ENCODE data around the gene LRRC3B. TPM values are rescaled to one million over a fixed set of nuclear protein-coding genes. Genes with fewer than 3 reads are reported as not detected.

Gene LRRC3B
- total and polyA plus RNA-seq, 2 donors from 2014 or later = 0.19 TPM; not detected in 1

DNA sequence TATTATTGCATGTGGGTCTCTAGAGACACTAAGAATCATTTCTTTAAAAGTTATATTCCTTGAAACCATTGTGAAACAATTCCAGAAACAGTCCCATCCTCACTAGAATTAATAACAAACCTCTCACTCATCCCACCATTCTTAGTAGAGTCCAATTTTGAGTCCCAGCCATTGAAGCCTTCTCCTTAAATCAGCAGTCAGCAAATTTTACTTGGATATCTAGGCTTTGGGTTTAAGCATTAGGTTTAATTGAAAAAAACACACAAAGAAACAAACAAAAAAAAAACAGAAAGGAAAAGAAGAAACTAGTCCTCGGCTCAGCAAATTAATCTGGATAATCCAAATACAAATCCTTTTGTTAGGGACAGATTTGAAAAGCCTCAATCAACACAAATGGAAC, 109.3 kb downstream of the LRRC3B start:
- intact Hi-C loops (cut with DNase I) = no loop called here
- H3K27me3 ChIP-seq (ENCODE audit: control insufficient read depth, insufficient read depth, low read length) = no peaks in the 10 kb centered on the region
- H3K4me3 ChIP-seq (ENCODE audit: low read length in 3 of 3) = no peak overlapping the region
- H3K9ac ChIP-seq (ENCODE audit: low read length in 3 of 3) = no peak overlapping the region
- no peaks in the 10 kb centered on the region for H3K4me1 ChIP-seq (ENCODE audit: control insufficient read depth in 2 of 3, insufficient read depth in 2 of 3, low read depth in 1 of 3, low read length in 3 of 3)
- no peaks in the 10 kb centered on the region for H3K36me3 ChIP-seq (ENCODE audit: control insufficient read depth in 2 of 3, insufficient read depth in 3 of 3, low read length in 3 of 3)
- no peak for DNase-seq
- TF ChIP-seq, protein P1, sequence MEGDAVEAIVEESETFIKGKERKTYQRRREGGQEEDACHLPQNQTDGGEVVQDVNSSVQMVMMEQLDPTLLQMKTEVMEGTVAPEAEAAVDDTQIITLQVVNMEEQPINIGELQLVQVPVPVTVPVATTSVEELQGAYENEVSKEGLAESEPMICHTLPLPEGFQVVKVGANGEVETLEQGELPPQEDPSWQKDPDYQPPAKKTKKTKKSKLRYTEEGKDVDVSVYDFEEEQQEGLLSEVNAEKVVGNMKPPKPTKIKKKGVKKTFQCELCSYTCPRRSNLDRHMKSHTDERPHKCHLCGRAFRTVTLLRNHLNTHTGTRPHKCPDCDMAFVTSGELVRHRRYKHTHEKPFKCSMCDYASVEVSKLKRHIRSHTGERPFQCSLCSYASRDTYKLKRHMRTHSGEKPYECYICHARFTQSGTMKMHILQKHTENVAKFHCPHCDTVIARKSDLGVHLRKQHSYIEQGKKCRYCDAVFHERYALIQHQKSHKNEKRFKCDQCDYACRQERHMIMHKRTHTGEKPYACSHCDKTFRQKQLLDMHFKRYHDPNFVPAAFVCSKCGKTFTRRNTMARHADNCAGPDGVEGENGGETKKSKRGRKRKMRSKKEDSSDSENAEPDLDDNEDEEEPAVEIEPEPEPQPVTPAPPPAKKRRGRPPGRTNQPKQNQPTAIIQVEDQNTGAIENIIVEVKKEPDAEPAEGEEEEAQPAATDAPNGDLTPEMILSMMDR (IDR thresholded peaks at IDR 0.05; ENCODE audit: borderline replicate concordance, extremely low read depth, insufficient read depth) = no peak
- no peaks in the 10 kb centered on the region for H3K9me3 ChIP-seq (ENCODE audit: control insufficient read depth in 2 of 3, insufficient read depth in 1 of 3, low read length in 3 of 3)
- no peak for FAIRE-seq
- H3K27ac ChIP-seq (ENCODE audit: low read depth in 2 of 2, low read length in 2 of 2) = no peak overlapping the region

DNA sequence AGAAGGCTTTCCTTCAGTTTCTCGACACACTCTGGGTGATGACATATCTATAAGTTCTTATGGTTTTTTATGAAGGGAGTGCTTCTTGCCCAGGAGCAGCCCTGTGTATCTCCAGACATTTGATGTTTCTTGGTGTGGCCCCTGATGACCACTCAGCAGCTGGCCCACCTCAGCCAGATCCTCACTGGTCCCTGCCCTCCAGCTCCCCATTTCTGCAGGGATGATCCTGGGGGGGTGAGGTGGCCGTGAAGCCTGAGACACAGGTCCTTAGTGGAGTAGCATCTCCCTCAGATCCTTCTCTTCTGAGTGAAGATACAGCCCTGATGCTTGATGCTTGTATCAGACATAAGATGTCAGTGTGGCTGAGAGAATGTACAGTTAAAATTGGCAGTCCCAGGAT, 127.7 kb downstream of the LRRC3B start:
- Histone ChIP-seq H3K9me3 (ENCODE audit: control insufficient read depth in 2 of 3, insufficient read depth in 1 of 3, low read length in 3 of 3) (no peaks in the 10 kb centered on the region), H3K4me1 (ENCODE audit: control insufficient read depth in 2 of 3, insufficient read depth in 2 of 3, low read depth in 1 of 3, low read length in 3 of 3) (no peaks in the 10 kb centered on the region), H3K4me3 (ENCODE audit: low read length in 3 of 3) (no peak overlapping the region), H3K36me3 (ENCODE audit: control insufficient read depth in 2 of 3, insufficient read depth in 3 of 3, low read length in 3 of 3) (no peaks in the 10 kb centered on the region), H3K27ac (ENCODE audit: low read depth in 2 of 2, low read length in 2 of 2) (no peak overlapping the region), H3K9ac (ENCODE audit: low read length in 3 of 3) (no peak overlapping the region), H3K27me3 (ENCODE audit: control insufficient read depth, insufficient read depth, low read length) (no peaks in the 10 kb centered on the region)
- FAIRE-seq (no peak), DNase-seq (peak in 1 of 5 donors; percentile 59)
- intact Hi-C loops (cut with DNase I) = no loop called here
- TF ChIP-seq, protein P1 (IDR thresholded peaks at IDR 0.05; ENCODE audit: borderline replicate concordance, extremely low read depth, insufficient read depth) = no peak

DNA sequence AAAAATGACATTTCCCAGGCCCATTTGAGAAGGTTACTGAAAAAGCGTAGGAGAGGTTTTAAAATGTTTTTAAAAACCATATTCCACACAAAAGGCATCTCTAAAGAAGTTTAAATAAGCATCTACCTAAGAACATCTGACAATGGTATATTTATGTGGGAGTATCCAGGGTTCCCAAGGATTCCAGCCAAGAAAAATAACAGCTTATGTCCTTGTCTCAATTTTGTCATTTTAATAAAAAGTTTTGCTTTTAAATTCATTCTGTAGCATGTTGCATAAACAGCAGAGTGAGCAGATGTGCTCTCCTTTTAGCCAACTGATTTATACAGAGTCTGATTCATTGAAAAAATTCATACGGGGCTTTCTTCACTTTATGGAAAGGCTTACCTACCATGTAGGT, 129.9 kb downstream of the LRRC3B start:
- no peak for DNase-seq
- Histone ChIP-seq H3K27me3 (ENCODE audit: control insufficient read depth, insufficient read depth, low read length) (no peaks in the 10 kb centered on the region), H3K9ac (ENCODE audit: low read length in 3 of 3) (no peak overlapping the region), H3K4me1 (ENCODE audit: control insufficient read depth in 2 of 3, insufficient read depth in 2 of 3, low read depth in 1 of 3, low read length in 3 of 3) (no peaks in the 10 kb centered on the region), H3K9me3 (ENCODE audit: control insufficient read depth in 2 of 3, insufficient read depth in 1 of 3, low read length in 3 of 3) (no peaks in the 10 kb centered on the region), H3K27ac (ENCODE audit: low read depth in 2 of 2, low read length in 2 of 2) (no peak overlapping the region), H3K4me3 (ENCODE audit: low read length in 3 of 3) (no peak overlapping the region), H3K36me3 (ENCODE audit: control insufficient read depth in 2 of 3, insufficient read depth in 3 of 3, low read length in 3 of 3) (no peaks in the 10 kb centered on the region)
- TF ChIP-seq, protein P1 (IDR thresholded peaks at IDR 0.05; ENCODE audit: borderline replicate concordance, extremely low read depth, insufficient read depth) = no peak
- no peak for FAIRE-seq
- intact Hi-C loops (cut with DNase I) = no loop called here

DNA sequence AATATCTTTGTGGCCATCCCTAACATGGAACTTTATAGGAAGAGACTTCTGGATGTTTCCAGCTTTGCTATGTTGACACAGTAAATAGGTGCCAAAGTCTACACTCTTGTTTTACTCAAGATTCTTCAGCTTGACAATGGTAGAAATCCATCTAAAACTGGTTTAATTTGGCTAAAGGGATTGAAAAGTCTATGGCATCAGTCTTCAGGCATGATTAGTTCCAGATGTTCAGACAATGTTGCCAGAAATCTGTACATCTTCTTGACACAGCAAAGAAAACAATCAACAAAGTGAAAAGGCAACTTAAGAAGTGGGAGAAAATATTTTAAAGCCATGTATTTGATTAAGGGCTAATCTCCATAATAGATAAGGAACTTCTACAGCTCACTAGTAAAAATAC, 130.5 kb downstream of the LRRC3B start:
- Histone ChIP-seq H3K9me3 (ENCODE audit: control insufficient read depth in 2 of 3, insufficient read depth in 1 of 3, low read length in 3 of 3) (no peaks in the 10 kb centered on the region), H3K36me3 (ENCODE audit: control insufficient read depth in 2 of 3, insufficient read depth in 3 of 3, low read length in 3 of 3) (no peaks in the 10 kb centered on the region), H3K4me1 (ENCODE audit: control insufficient read depth in 2 of 3, insufficient read depth in 2 of 3, low read depth in 1 of 3, low read length in 3 of 3) (no peaks in the 10 kb centered on the region), H3K4me3 (ENCODE audit: low read length in 3 of 3) (no peak overlapping the region), H3K9ac (ENCODE audit: low read length in 3 of 3) (no peak overlapping the region), H3K27me3 (ENCODE audit: control insufficient read depth, insufficient read depth, low read length) (no peaks in the 10 kb centered on the region), H3K27ac (ENCODE audit: low read depth in 2 of 2, low read length in 2 of 2) (no peak overlapping the region)
- DNase-seq (peak in 1 of 5 donors; percentile 11), FAIRE-seq (no peak)
- intact Hi-C loops (cut with DNase I) = no loop called here
- TF ChIP-seq, protein P1 (IDR thresholded peaks at IDR 0.05; ENCODE audit: borderline replicate concordance, extremely low read depth, insufficient read depth) = no peak

Measured in kidney (tissue), 14 donors.